ENCODE data around the gene DLG2. TPM values are rescaled to one million over a fixed set of nuclear protein-coding genes. Genes with fewer than 3 reads are reported as not detected.

Gene DLG2
- total RNA-seq, 1 experiment from 2014 or later: 2.7 TPM

- Histone ChIP-seq H3K9ac (ENCODE audit: low read length) (no peak overlapping the region), H4K20me1 (ENCODE audit: insufficient read depth, low read depth, low read length) (no peaks in the 10 kb centered on the region), H3K27ac (ENCODE audit: low read length) (no peak overlapping the region), H3K9me3 (ENCODE audit: low read length) (no peaks in the 10 kb centered on the region), H2AFZ (ENCODE audit: low read length) (no peak overlapping the region), H3K4me2 (ENCODE audit: low read depth, low read length, poor library complexity, severe bottlenecking) (no peak overlapping the region), H3K4me3 (ENCODE audit: low read length) (no peak overlapping the region), H3K9me2 (replicated peaks; ENCODE audit: insufficient read depth, low read length) (no peaks in the 10 kb centered on the region), H3K79me2 (ENCODE audit: low read length) (no peaks in the 10 kb centered on the region), H3K27me3 (ENCODE audit: low read length) (0 out of 2 replicates have a peak, but pooled peaks cover 5% of the 10 kb centered on the region), H3K36me3 (ENCODE audit: insufficient read depth, low read length) (no peaks in the 10 kb centered on the region), H3K4me1 (ENCODE audit: low read length) (no peaks in the 10 kb centered on the region)
- DNase-seq: no peak
These were observed 808.0 kb downstream of the DLG2 start for GRCh38 chr11:84819128-84819527.

- Histone ChIP-seq H3K79me2 (ENCODE audit: low read length) (no peaks in the 10 kb centered on the region), H3K27me3 (ENCODE audit: low read length) (0 out of 2 replicates have a peak, but pooled peaks cover 5% of the 10 kb centered on the region), H3K9me2 (replicated peaks; ENCODE audit: insufficient read depth, low read length) (no peaks in the 10 kb centered on the region), H3K27ac (ENCODE audit: low read length) (no peak overlapping the region), H2AFZ (ENCODE audit: low read length) (no peak overlapping the region), H3K4me3 (ENCODE audit: low read length) (no peak overlapping the region), H3K36me3 (ENCODE audit: insufficient read depth, low read length) (no peaks in the 10 kb centered on the region), H3K4me1 (ENCODE audit: low read length) (no peaks in the 10 kb centered on the region), H3K4me2 (ENCODE audit: low read depth, low read length, poor library complexity, severe bottlenecking) (no peak overlapping the region), H3K9me3 (ENCODE audit: low read length) (no peaks in the 10 kb centered on the region), H3K9ac (ENCODE audit: low read length) (no peak overlapping the region), H4K20me1 (ENCODE audit: insufficient read depth, low read depth, low read length) (no peaks in the 10 kb centered on the region)
- no peak for DNase-seq
These were observed 809.1 kb downstream of the DLG2 start for GRCh38 chr11:84817998-84818397.

GRCh38 chr11:84812471-84812969, 814.6 kb downstream of the DLG2 start:
- H3K9me2 ChIP-seq (replicated peaks; ENCODE audit: insufficient read depth, low read length): no peaks in the 10 kb centered on the region
- no peak overlapping the region for H3K4me3 ChIP-seq (ENCODE audit: low read length)
- 0 out of 2 replicates have a peak, but pooled peaks cover 5% of the 10 kb centered on the region for H3K27me3 ChIP-seq (ENCODE audit: low read length)
- no peak overlapping the region for H3K4me2 ChIP-seq (ENCODE audit: low read depth, low read length, poor library complexity, severe bottlenecking)
- H3K27ac ChIP-seq (ENCODE audit: low read length): no peak overlapping the region
- DNase-seq: no peak
- no peaks in the 10 kb centered on the region for H3K79me2 ChIP-seq (ENCODE audit: low read length)
- 0 out of 2 replicates have a peak, but pooled peaks cover 2% of the 10 kb centered on the region for H3K4me1 ChIP-seq (ENCODE audit: low read length)
- H3K9ac ChIP-seq (ENCODE audit: low read length): no peak overlapping the region
- H2AFZ ChIP-seq (ENCODE audit: low read length): no peak overlapping the region
- H3K9me3 ChIP-seq (ENCODE audit: low read length): peaks cover 4% of the 10 kb centered on the region; the same call in 1 of the 2 replicates
- no peaks in the 10 kb centered on the region for H4K20me1 ChIP-seq (ENCODE audit: insufficient read depth, low read depth, low read length)
- no peaks in the 10 kb centered on the region for H3K36me3 ChIP-seq (ENCODE audit: insufficient read depth, low read length)

- Histone ChIP-seq H3K27me3 (ENCODE audit: low read length) (no peaks in the 10 kb centered on the region), H3K4me1 (ENCODE audit: low read length) (no peaks in the 10 kb centered on the region), H3K27ac (ENCODE audit: low read length) (no peak overlapping the region), H3K9me3 (ENCODE audit: low read length) (peaks cover 17% of the 10 kb centered on the region; the same call in 1 of the 2 replicates), H3K4me3 (ENCODE audit: low read length) (no peak overlapping the region), H2AFZ (ENCODE audit: low read length) (no peak overlapping the region), H3K9me2 (replicated peaks; ENCODE audit: insufficient read depth, low read length) (no peaks in the 10 kb centered on the region; the same call in 1 of the 2 replicates), H3K9ac (ENCODE audit: low read length) (no peak overlapping the region), H3K4me2 (ENCODE audit: low read depth, low read length, poor library complexity, severe bottlenecking) (no peak overlapping the region), H4K20me1 (ENCODE audit: insufficient read depth, low read depth, low read length) (no peaks in the 10 kb centered on the region), H3K79me2 (ENCODE audit: low read length) (no peaks in the 10 kb centered on the region), H3K36me3 (ENCODE audit: insufficient read depth, low read length) (no peaks in the 10 kb centered on the region)
- DNase-seq: no peak
These were observed 820.8 kb downstream of the DLG2 start for GRCh38 chr11:84806354-84806753.

- Histone ChIP-seq H3K27me3 (ENCODE audit: low read length) (no peaks in the 10 kb centered on the region; the same call in 1 of the 2 replicates), H3K4me2 (ENCODE audit: low read depth, low read length, poor library complexity, severe bottlenecking) (no peak overlapping the region), H3K4me1 (ENCODE audit: low read length) (no peaks in the 10 kb centered on the region), H2AFZ (ENCODE audit: low read length) (no peak overlapping the region), H3K9ac (ENCODE audit: low read length) (no peak overlapping the region), H3K9me2 (replicated peaks; ENCODE audit: insufficient read depth, low read length) (no peaks in the 10 kb centered on the region; the same call in 1 of the 2 replicates), H4K20me1 (ENCODE audit: insufficient read depth, low read depth, low read length) (no peaks in the 10 kb centered on the region), H3K4me3 (ENCODE audit: low read length) (no peak overlapping the region), H3K9me3 (ENCODE audit: low read length) (peaks cover 17% of the 10 kb centered on the region; the same call in 1 of the 2 replicates), H3K27ac (ENCODE audit: low read length) (no peak overlapping the region), H3K79me2 (ENCODE audit: low read length) (no peaks in the 10 kb centered on the region), H3K36me3 (ENCODE audit: insufficient read depth, low read length) (no peaks in the 10 kb centered on the region)
- DNase-seq: no peak
These were observed 823.1 kb downstream of the DLG2 start for GRCh38 chr11:84804041-84804440.

- Histone ChIP-seq H3K27ac (ENCODE audit: low read length) (no peak overlapping the region), H3K4me2 (ENCODE audit: low read depth, low read length, poor library complexity, severe bottlenecking) (no peak overlapping the region), H3K79me2 (ENCODE audit: low read length) (no peaks in the 10 kb centered on the region), H3K27me3 (ENCODE audit: low read length) (no peaks in the 10 kb centered on the region; the same call in none of the 2 replicates), H3K9ac (ENCODE audit: low read length) (no peak overlapping the region), H3K9me3 (ENCODE audit: low read length) (peaks cover 6% of the 10 kb centered on the region; the same call in 1 of the 2 replicates), H2AFZ (ENCODE audit: low read length) (no peak overlapping the region), H3K4me3 (ENCODE audit: low read length) (no peak overlapping the region), H3K4me1 (ENCODE audit: low read length) (no peaks in the 10 kb centered on the region), H3K36me3 (ENCODE audit: insufficient read depth, low read length) (no peaks in the 10 kb centered on the region), H4K20me1 (ENCODE audit: insufficient read depth, low read depth, low read length) (no peaks in the 10 kb centered on the region), H3K9me2 (replicated peaks; ENCODE audit: insufficient read depth, low read length) (no peaks in the 10 kb centered on the region; the same call in 1 of the 2 replicates)
- no peak for DNase-seq
These were observed 826.3 kb downstream of the DLG2 start for GRCh38 chr11:84800755-84801346.

- Histone ChIP-seq H3K9ac (ENCODE audit: low read length) (no peak overlapping the region), H3K79me2 (ENCODE audit: low read length) (no peaks in the 10 kb centered on the region), H4K20me1 (ENCODE audit: insufficient read depth, low read depth, low read length) (no peaks in the 10 kb centered on the region), H3K4me2 (ENCODE audit: low read depth, low read length, poor library complexity, severe bottlenecking) (no peak overlapping the region), H3K27me3 (ENCODE audit: low read length) (no peaks in the 10 kb centered on the region; the same call in none of the 2 replicates), H3K4me3 (ENCODE audit: low read length) (no peak overlapping the region), H3K9me2 (replicated peaks; ENCODE audit: insufficient read depth, low read length) (no peaks in the 10 kb centered on the region), H3K36me3 (ENCODE audit: insufficient read depth, low read length) (no peaks in the 10 kb centered on the region), H2AFZ (ENCODE audit: low read length) (no peak overlapping the region), H3K4me1 (ENCODE audit: low read length) (no peaks in the 10 kb centered on the region), H3K27ac (ENCODE audit: low read length) (no peak overlapping the region), H3K9me3 (ENCODE audit: low read length) (no peaks in the 10 kb centered on the region)
- DNase-seq: no peak
These were observed 828.0 kb downstream of the DLG2 start for GRCh38 chr11:84799112-84799511.

- no peaks in the 10 kb centered on the region for H3K9me3 ChIP-seq (ENCODE audit: low read length)
- H4K20me1 ChIP-seq (ENCODE audit: insufficient read depth, low read depth, low read length): no peaks in the 10 kb centered on the region
- no peaks in the 10 kb centered on the region; the same call in none of the 2 replicates for H3K27me3 ChIP-seq (ENCODE audit: low read length)
- no peak overlapping the region for H3K9ac ChIP-seq (ENCODE audit: low read length)
- H3K9me2 ChIP-seq (replicated peaks; ENCODE audit: insufficient read depth, low read length): no peaks in the 10 kb centered on the region
- no peaks in the 10 kb centered on the region for H3K4me1 ChIP-seq (ENCODE audit: low read length)
- no peak for DNase-seq
- no peak overlapping the region for H3K4me3 ChIP-seq (ENCODE audit: low read length)
- no peak overlapping the region for H2AFZ ChIP-seq (ENCODE audit: low read length)
- no peak overlapping the region for H3K4me2 ChIP-seq (ENCODE audit: low read depth, low read length, poor library complexity, severe bottlenecking)
- H3K27ac ChIP-seq (ENCODE audit: low read length): no peak overlapping the region
- H3K79me2 ChIP-seq (ENCODE audit: low read length): no peaks in the 10 kb centered on the region
- no peaks in the 10 kb centered on the region for H3K36me3 ChIP-seq (ENCODE audit: insufficient read depth, low read length)
These were observed 831.4 kb downstream of the DLG2 start for GRCh38 chr11:84795698-84796097.

All from Karpas-422 (cell line).